HG03469 (cell line): ENCODE data around the gene ALG12.

ENCODE experiments used
- ATAC-seq: cut with Tn5 transposase; IDR thresholded peaks from one replicate; pipeline ENCODE4 v1.9.1; 2021; ENCODE audit warnings: mild to moderate bottlenecking, moderate library complexity, moderate number of reproducible peaks; ENCODE audit not compliant: unreplicated experiment

Gene ALG12

GRCh38 chr22:49933236-49934159 is 15.3 kb upstream of the ALG12 start:
- ATAC-seq: no peak

GRCh38 chr22:49930596-49931412 is 12.6 kb upstream of the ALG12 start:
- no peak for ATAC-seq

- no peak for ATAC-seq
These were observed 11.8 kb upstream of the ALG12 start for GRCh38 chr22:49929994-49930575.

DNA sequence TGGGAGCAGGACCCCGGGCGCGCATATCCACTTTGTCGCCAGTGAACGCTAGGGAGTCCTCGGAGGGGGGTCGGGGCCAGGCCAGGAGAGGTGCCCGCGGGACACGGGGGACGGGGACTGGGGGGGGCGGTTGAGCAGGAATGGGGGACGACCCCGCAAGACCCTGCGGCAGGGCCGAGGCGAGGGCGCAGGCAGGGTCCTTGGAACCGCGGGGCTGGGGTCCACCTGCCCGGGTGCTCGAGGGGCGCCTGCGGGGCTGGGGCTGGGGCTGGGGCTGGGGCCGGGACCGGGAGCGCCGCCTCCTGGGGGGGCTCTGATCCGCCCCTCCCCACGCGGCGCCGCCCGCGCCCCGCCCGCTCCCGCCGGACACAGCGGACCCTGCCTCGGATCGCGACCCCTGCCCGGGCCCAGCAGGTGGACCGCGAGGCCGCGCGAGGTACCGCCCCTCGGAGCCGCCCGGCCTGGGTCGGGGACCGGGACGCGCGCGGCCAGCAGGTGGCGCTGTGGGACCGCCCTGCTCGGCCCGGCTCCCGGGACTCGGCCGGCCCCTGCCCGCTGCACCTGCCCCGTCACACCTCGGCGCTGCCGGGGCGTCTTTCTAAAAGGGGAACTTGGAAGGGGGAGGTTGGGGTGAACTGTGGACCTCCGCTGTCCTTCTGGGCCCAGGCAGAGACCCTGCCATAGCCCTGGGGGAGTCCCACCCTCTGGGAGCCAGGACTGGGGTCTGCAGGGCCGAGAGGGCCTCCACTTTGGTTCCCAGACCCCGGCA is 11.2 kb upstream of the ALG12 start:
- no peak for ATAC-seq

- ATAC-seq: no peak
These were observed 10.4 kb upstream of the ALG12 start for GRCh38 chr22:49928555-49929210.

- no peak for ATAC-seq
These were observed 9.9 kb upstream of the ALG12 start for GRCh38 chr22:49928185-49928495.

- ATAC-seq: no peak
These were observed 9.4 kb upstream of the ALG12 start for GRCh38 chr22:49927483-49928184.

- no peak for ATAC-seq
These were observed 8.7 kb upstream of the ALG12 start for GRCh38 chr22:49926916-49927315.

DNA sequence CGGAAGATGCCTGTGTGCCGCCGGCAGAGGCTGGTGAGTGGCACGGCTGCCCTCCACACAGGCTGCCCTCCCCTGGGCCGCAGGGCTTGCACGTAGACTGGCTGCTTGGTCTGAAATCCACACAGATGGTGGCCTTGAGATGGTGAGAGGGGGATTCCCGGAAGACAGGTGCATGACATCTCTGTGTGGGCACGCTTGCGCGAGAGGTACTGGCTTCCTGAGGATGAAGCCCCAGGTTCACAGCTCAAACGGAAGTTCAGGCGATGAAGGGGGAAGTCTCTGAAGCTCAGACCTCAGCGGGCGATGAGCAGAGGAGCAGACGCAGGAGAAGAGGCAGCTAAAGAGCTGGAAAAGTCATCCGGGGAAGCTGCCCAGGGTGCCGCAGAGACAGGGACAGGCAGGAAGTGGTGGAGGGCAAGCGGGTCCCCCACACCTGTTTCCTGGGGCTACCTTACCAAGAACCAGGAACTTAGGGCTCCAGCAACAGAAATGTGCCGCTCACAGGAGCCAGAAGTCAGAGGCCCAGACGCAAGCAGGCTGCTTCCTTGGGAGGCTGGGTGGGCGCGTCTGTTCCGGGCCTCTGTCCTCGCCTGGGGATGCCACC is 7.4 kb upstream of the ALG12 start:
- ATAC-seq: no peak

GRCh38 chr22:49924113-49924833 is 6.0 kb upstream of the ALG12 start:
- no peak for ATAC-seq

GRCh38 chr22:49923445-49923844 is 5.2 kb upstream of the ALG12 start:
- ATAC-seq: no peak

DNA sequence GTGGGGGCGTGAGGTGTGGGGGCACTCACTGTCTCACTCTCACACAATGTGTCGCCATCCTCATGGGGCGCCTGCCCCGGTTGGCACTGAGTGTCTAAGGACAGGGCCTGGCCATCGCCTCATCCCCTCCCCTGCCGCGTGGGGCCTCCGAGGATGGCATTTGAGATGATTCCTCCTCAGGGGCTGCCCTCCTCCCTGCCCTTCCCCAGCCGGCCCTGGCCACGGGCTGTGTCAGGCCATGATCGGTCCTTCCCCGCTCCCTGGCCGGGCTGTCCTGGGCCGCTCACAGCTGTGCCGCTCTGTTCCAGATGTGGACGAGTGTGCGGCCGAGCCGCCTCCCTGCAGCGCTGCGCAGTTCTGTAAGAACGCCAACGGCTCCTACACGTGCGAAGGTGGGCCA is 4.7 kb upstream of the ALG12 start:
- no peak for ATAC-seq

GRCh38 chr22:49922484-49922883 is 4.2 kb upstream of the ALG12 start:
- no peak for ATAC-seq

GRCh38 chr22:49921508-49922278 is 3.5 kb upstream of the ALG12 start:
- ATAC-seq: no peak

DNA sequence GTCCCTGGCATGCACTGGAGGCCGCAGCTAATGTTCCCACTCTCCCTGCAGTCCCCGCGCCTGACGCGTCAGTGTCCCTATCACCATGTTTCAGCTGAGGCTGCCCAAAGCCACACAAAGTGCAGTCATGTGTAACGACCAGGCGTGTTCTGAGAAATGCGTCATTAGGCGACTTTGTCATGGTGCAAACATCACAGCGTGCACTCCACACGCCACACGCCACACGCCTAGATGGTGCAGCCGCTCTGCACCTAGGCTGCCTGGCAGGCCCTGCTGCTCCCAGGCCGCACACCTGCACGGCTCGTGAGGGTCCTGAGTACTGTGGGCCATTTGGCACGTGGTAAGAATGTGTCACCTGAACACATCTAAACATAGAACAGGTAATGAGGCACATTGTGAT is 2.6 kb upstream of the ALG12 start:
- ATAC-seq: no peak

DNA sequence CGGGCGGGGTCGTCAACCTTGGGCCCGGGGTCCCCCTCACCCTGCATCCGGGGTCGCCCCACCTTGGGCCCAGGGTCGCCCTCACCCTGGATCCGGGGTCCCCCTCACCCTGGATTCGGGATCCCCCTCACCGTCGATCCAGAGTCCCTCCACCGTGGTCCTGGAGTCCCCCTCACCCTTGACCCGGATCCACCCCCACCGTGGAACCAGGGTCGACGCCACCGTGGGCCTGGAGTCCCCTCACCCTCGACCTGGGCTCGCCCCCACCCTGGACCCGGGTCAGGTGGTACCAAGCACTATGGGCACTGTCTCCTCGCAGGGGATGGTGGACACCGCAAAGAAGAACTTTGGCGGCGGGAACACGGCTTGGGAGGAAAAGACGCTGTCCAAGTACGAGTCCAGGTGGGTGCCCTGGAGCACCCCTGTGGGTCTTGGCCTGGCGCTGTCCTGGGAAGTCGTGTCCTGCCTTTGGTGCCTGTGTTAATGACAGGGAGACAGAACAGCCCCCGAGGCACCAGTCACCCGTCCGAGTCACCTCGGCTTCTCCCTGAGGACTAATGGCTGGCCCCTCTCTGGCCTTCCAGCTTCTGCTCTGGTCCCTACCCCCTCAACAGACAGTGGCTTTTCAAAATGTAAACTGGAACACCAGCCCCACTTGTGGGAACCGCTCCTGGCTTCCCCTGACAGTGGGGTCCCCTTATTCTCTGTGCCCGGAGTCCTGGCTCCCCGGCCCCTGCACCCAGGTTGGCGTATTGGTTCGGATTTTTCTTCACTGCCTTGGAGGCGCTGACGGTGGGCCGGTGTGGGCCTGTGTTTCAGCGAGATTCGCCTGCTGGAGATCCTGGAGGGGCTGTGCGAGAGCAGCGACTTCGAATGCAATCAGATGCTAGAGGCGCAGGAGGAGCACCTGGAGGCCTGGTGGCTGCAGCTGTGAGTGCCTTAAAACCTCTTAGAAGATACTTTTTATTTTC is 958 bp upstream of the ALG12 start:
- ATAC-seq: no peak

GRCh38 chr22:49916831-49917230 is 1.4 kb downstream of the ALG12 start:
- ATAC-seq: no peak
